ENCODE data around the gene LZTS2.

LZTS2 gene

GRCh38 chr10:101021239-101021638 lies 21.6 kb downstream of the LZTS2 start:
- Histone ChIP-seq H3K9me2 (ENCODE audit: low read depth, low read length) (no peaks in the 10 kb centered on the region), H3K27ac (ENCODE audit: low read depth, low read length, poor library complexity, severe bottlenecking) (no peak overlapping the region), H4K20me1 (ENCODE audit: insufficient read depth, low read length) (no peaks in the 10 kb centered on the region), H3K36me3 (ENCODE audit: insufficient read depth, low read length) (no peaks in the 10 kb centered on the region), H3K4me1 (ENCODE audit: insufficient read depth, low read length, severe bottlenecking) (no peaks in the 10 kb centered on the region), H3K4me3 (ENCODE audit: low read depth, low read length, poor library complexity, severe bottlenecking) (no peak overlapping the region), H3K79me2 (ENCODE audit: insufficient read depth, low read length) (no peaks in the 10 kb centered on the region), H3K9me3 (ENCODE audit: low read length) (no peaks in the 10 kb centered on the region), H3K9ac (ENCODE audit: low read length) (no peak overlapping the region), H3F3A (ENCODE audit: insufficient read depth, low read length) (no peaks in the 10 kb centered on the region), H3K4me2 (ENCODE audit: low read length) (no peak overlapping the region), H2AFZ (ENCODE audit: low read length) (no peak overlapping the region), H3K27me3 (ENCODE audit: insufficient read depth, low read length) (no peaks in the 10 kb centered on the region)
- TF ChIP-seq CTCF (IDR thresholded peaks at IDR 0.05; ENCODE audit: low read length) = no peak
- TF ChIP-seq EZH2 (IDR thresholded peaks at IDR 0.05; ENCODE audit: borderline replicate concordance, low read length) = no peak

- Histone ChIP-seq H3K9ac (ENCODE audit: low read length) (no peak overlapping the region), H3K9me2 (ENCODE audit: low read depth, low read length) (no peaks in the 10 kb centered on the region), H3K4me2 (ENCODE audit: low read length) (no peak overlapping the region), H3K4me3 (ENCODE audit: low read depth, low read length, poor library complexity, severe bottlenecking) (no peak overlapping the region), H3K9me3 (ENCODE audit: low read length) (no peaks in the 10 kb centered on the region), H3K27ac (ENCODE audit: low read depth, low read length, poor library complexity, severe bottlenecking) (no peak overlapping the region), H2AFZ (ENCODE audit: low read length) (no peak overlapping the region), H3K36me3 (ENCODE audit: insufficient read depth, low read length) (no peaks in the 10 kb centered on the region), H3F3A (ENCODE audit: insufficient read depth, low read length) (no peaks in the 10 kb centered on the region), H4K20me1 (ENCODE audit: insufficient read depth, low read length) (no peaks in the 10 kb centered on the region), H3K27me3 (ENCODE audit: insufficient read depth, low read length) (no peaks in the 10 kb centered on the region), H3K4me1 (ENCODE audit: insufficient read depth, low read length, severe bottlenecking) (no peaks in the 10 kb centered on the region), H3K79me2 (ENCODE audit: insufficient read depth, low read length) (no peaks in the 10 kb centered on the region)
- TF ChIP-seq EZH2 (IDR thresholded peaks at IDR 0.05; ENCODE audit: borderline replicate concordance, low read length) (no peak), CTCF (IDR thresholded peaks at IDR 0.05; ENCODE audit: low read length) (no peak)
Measured at GRCh38 chr10:101021692-101022251, 22.2 kb downstream of the LZTS2 start.

- Histone ChIP-seq H3K4me2 (ENCODE audit: low read length) (no peak overlapping the region), H3F3A (ENCODE audit: insufficient read depth, low read length) (no peaks in the 10 kb centered on the region), H3K27ac (ENCODE audit: low read depth, low read length, poor library complexity, severe bottlenecking) (no peak overlapping the region), H3K9me3 (ENCODE audit: low read length) (no peaks in the 10 kb centered on the region), H3K79me2 (ENCODE audit: insufficient read depth, low read length) (no peaks in the 10 kb centered on the region), H2AFZ (ENCODE audit: low read length) (no peak overlapping the region), H3K4me1 (ENCODE audit: insufficient read depth, low read length, severe bottlenecking) (no peaks in the 10 kb centered on the region), H3K36me3 (ENCODE audit: insufficient read depth, low read length) (no peaks in the 10 kb centered on the region), H3K9me2 (ENCODE audit: low read depth, low read length) (no peaks in the 10 kb centered on the region), H4K20me1 (ENCODE audit: insufficient read depth, low read length) (no peaks in the 10 kb centered on the region), H3K4me3 (ENCODE audit: low read depth, low read length, poor library complexity, severe bottlenecking) (no peak overlapping the region), H3K27me3 (ENCODE audit: insufficient read depth, low read length) (no peaks in the 10 kb centered on the region), H3K9ac (ENCODE audit: low read length) (no peak overlapping the region)
- no peak for TF ChIP-seq CTCF (IDR thresholded peaks at IDR 0.05; ENCODE audit: low read length)
- no peak for TF ChIP-seq EZH2 (IDR thresholded peaks at IDR 0.05; ENCODE audit: borderline replicate concordance, low read length)
Measured at GRCh38 chr10:101022967-101023705, 23.5 kb downstream of the LZTS2 start.
